ENCODE data around the gene EBPL.

EBPL gene

GRCh38 chr13:49627831-49628652 is 63.2 kb downstream of the EBPL start, which contains the start of gene ARL11:
Gene ARL11, plus strand, starts transcription at chr13:49628507. Its CDS starts 1,941 bp downstream, at chr13:49630448.
- no peak within 1 kb of the TSS for H3K4me3 ChIP-seq (ENCODE audit: insufficient read length, low read depth)
- no peaks in the 10 kb centered on the region for H3K27me3 ChIP-seq (ENCODE audit: insufficient read depth, insufficient read length)
- H3K9me3 ChIP-seq (ENCODE audit: insufficient read depth, low read length) = no peaks in the 10 kb centered on the region
- H3K36me3 ChIP-seq (ENCODE audit: insufficient read depth, insufficient read length, low read length) = no peaks in the 10 kb centered on the region
- DNase-seq (ENCODE audit: low read depth, low spot score) = no peak
- H3K9ac ChIP-seq (ENCODE audit: insufficient read length, low read depth) = no peak within 1 kb of the TSS
- TF ChIP-seq SUZ12 (IDR thresholded peaks at IDR 0.05; ENCODE audit: extremely low read depth, insufficient read depth, insufficient read length) = no peak
- TF ChIP-seq YY1 (IDR thresholded peaks at IDR 0.05; ENCODE audit: insufficient read depth, insufficient read length) = no peak
- TF ChIP-seq ZNF274 (IDR thresholded peaks at IDR 0.05; ENCODE audit: low read depth, low read length) = no peak
- H3K4me1 ChIP-seq (ENCODE audit: insufficient read depth, insufficient read length) = no peaks in the 10 kb centered on the region

- no peak for DNase-seq (ENCODE audit: low read depth, low spot score)
Measured at GRCh38 chr13:49625392-49626079, 65.8 kb downstream of the EBPL start.

GRCh38 chr13:49624229-49624628 is 67.1 kb downstream of the EBPL start:
- Histone ChIP-seq H3K27me3 (ENCODE audit: insufficient read depth, insufficient read length) (no peaks in the 10 kb centered on the region), H3K9ac (ENCODE audit: insufficient read length, low read depth) (no peak overlapping the region), H3K4me1 (ENCODE audit: insufficient read depth, insufficient read length) (no peaks in the 10 kb centered on the region), H3K36me3 (ENCODE audit: insufficient read depth, insufficient read length, low read length) (no peaks in the 10 kb centered on the region), H3K9me3 (ENCODE audit: insufficient read depth, low read length) (no peaks in the 10 kb centered on the region), H3K4me3 (ENCODE audit: insufficient read length, low read depth) (no peak overlapping the region)
- TF ChIP-seq YY1 (IDR thresholded peaks at IDR 0.05; ENCODE audit: insufficient read depth, insufficient read length) = no peak
- TF ChIP-seq ZNF274 (IDR thresholded peaks at IDR 0.05; ENCODE audit: low read depth, low read length) = no peak
- no peak for TF ChIP-seq SUZ12 (IDR thresholded peaks at IDR 0.05; ENCODE audit: extremely low read depth, insufficient read depth, insufficient read length)
- DNase-seq (ENCODE audit: low read depth, low spot score) = no peak

More at GRCh38 chr13:49625392-49626079, 65.8 kb downstream of the EBPL start:
- no peak overlapping the region for H3K4me3 ChIP-seq (ENCODE audit: insufficient read length, low read depth)
- TF ChIP-seq ZNF274 (IDR thresholded peaks at IDR 0.05; ENCODE audit: low read depth, low read length) (no peak), YY1 (IDR thresholded peaks at IDR 0.05; ENCODE audit: insufficient read depth, insufficient read length) (no peak), SUZ12 (IDR thresholded peaks at IDR 0.05; ENCODE audit: extremely low read depth, insufficient read depth, insufficient read length) (no peak)
- no peaks in the 10 kb centered on the region for H3K27me3 ChIP-seq (ENCODE audit: insufficient read depth, insufficient read length)
- H3K36me3 ChIP-seq (ENCODE audit: insufficient read depth, insufficient read length, low read length) = no peaks in the 10 kb centered on the region
- no peaks in the 10 kb centered on the region for H3K4me1 ChIP-seq (ENCODE audit: insufficient read depth, insufficient read length)
- no peak overlapping the region for H3K9ac ChIP-seq (ENCODE audit: insufficient read length, low read depth)
- H3K9me3 ChIP-seq (ENCODE audit: insufficient read depth, low read length) = no peaks in the 10 kb centered on the region

- H3K27me3 ChIP-seq (ENCODE audit: insufficient read depth, insufficient read length) = no peaks in the 10 kb centered on the region
- H3K9me3 ChIP-seq (ENCODE audit: insufficient read depth, low read length) = no peaks in the 10 kb centered on the region
- H3K9ac ChIP-seq (ENCODE audit: insufficient read length, low read depth) = no peak overlapping the region
- no peaks in the 10 kb centered on the region for H3K4me1 ChIP-seq (ENCODE audit: insufficient read depth, insufficient read length)
- TF ChIP-seq ZNF274 (IDR thresholded peaks at IDR 0.05; ENCODE audit: low read depth, low read length) (no peak), YY1 (IDR thresholded peaks at IDR 0.05; ENCODE audit: insufficient read depth, insufficient read length) (no peak)
- DNase-seq (ENCODE audit: low read depth, low spot score) = no peak
- no peaks in the 10 kb centered on the region for H3K36me3 ChIP-seq (ENCODE audit: insufficient read depth, insufficient read length, low read length)
- H3K4me3 ChIP-seq (ENCODE audit: insufficient read length, low read depth) = no peak overlapping the region
Measured at GRCh38 chr13:49622174-49622946, 68.9 kb downstream of the EBPL start.

- H3K4me3 ChIP-seq (ENCODE audit: insufficient read length, low read depth) = no peak overlapping the region
- H3K9ac ChIP-seq (ENCODE audit: insufficient read length, low read depth) = no peak overlapping the region
- H3K9me3 ChIP-seq (ENCODE audit: insufficient read depth, low read length) = no peaks in the 10 kb centered on the region
- TF ChIP-seq SUZ12 (IDR thresholded peaks at IDR 0.05; ENCODE audit: extremely low read depth, insufficient read depth, insufficient read length) (no peak), YY1 (IDR thresholded peaks at IDR 0.05; ENCODE audit: insufficient read depth, insufficient read length) (no peak)
- H3K27me3 ChIP-seq (ENCODE audit: insufficient read depth, insufficient read length) = no peaks in the 10 kb centered on the region
- H3K4me1 ChIP-seq (ENCODE audit: insufficient read depth, insufficient read length) = no peaks in the 10 kb centered on the region
- no peaks in the 10 kb centered on the region for H3K36me3 ChIP-seq (ENCODE audit: insufficient read depth, insufficient read length, low read length)
- no peak for DNase-seq (ENCODE audit: low read depth, low spot score)
Measured at GRCh38 chr13:49620170-49620621, 71.1 kb downstream of the EBPL start.

GRCh38 chr13:49616676-49617065 is 74.6 kb downstream of the EBPL start:
- Histone ChIP-seq H3K9me3 (ENCODE audit: insufficient read depth, low read length) (no peaks in the 10 kb centered on the region), H3K27me3 (ENCODE audit: insufficient read depth, insufficient read length) (no peaks in the 10 kb centered on the region), H3K4me3 (ENCODE audit: insufficient read length, low read depth) (no peak overlapping the region), H3K4me1 (ENCODE audit: insufficient read depth, insufficient read length) (no peaks in the 10 kb centered on the region), H3K9ac (ENCODE audit: insufficient read length, low read depth) (no peak overlapping the region), H3K36me3 (ENCODE audit: insufficient read depth, insufficient read length, low read length) (no peaks in the 10 kb centered on the region)
- no peak for DNase-seq (ENCODE audit: low read depth, low spot score)
- TF ChIP-seq YY1 (IDR thresholded peaks at IDR 0.05; ENCODE audit: insufficient read depth, insufficient read length) = no peak
- TF ChIP-seq ZNF274 (IDR thresholded peaks at IDR 0.05; ENCODE audit: low read depth, low read length) = no peak
- TF ChIP-seq SUZ12 (IDR thresholded peaks at IDR 0.05; ENCODE audit: extremely low read depth, insufficient read depth, insufficient read length) = no peak

All from NT2/D1 (cell line).